Measurements from ENCODE around the gene MPHOSPH9.

DNA sequence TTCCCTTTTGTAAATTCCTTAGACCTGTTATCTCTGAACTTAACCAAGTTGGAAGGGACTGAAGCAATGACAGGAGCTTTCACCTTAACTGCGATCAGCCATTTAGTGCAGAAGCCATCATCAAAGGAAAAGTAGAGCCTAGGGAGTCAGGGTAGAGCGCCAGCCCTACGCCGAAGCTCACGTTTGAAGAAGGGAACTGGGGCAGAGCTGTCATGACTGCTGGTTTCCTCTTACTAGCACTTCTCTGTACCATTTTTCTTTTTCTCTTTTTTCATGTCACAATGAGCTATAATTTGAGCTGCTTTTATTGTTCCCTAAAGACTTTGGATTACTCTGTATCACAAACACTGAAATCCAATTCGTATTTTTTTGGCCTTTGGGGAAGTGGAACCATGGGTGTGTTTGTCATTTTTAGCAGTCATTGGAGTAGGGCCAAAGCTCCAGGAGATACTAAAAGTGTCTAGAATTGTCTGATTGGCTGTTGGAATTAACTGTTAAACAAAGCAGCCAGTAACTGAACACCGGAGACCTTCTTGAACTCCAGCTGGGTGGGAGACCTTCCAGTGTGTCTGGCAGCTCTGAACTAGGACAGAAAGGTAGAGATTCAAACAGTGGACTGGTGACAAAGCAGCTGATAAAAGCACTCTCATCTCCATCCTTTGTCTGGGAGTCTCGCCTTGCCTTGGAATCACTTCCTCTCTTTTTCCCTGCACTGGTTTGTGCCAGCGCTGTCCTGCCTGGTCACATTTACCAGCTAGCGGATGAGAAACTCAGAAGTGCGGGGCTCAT, 9.4 kb upstream of the MPHOSPH9 start:
- TF ChIP-seq POLR2AphosphoS5 (IDR thresholded peaks at IDR 0.05) (no peak), POLR2A (IDR thresholded peaks at IDR 0.05) (no peak)

Data from sigmoid colon (tissue), 4 donors.